Measurements from ENCODE around the gene CTRB2. TPM values are rescaled to one million over a fixed set of nuclear protein-coding genes. Genes with fewer than 3 reads are reported as not detected.

CTRB2 gene
- total RNA-seq, 4 donors from 2014 or later, result not detected

GRCh38 chr16:75176926-75177325, 30.0 kb downstream of the CTRB2 start:
- Histone ChIP-seq H3K27me3 (no peaks in the 10 kb centered on the region), H3K36me3 (no peaks in the 10 kb centered on the region), H3K4me1 (no peaks in the 10 kb centered on the region), H3K9me3 (peaks cover 22 to 29% of the 10 kb centered on the region in 2 donors), H3K4me3 (no peak overlapping the region), H3K27ac (no peak overlapping the region)
- TF ChIP-seq CTCF (IDR thresholded peaks at IDR 0.05) (no peak), EP300 (IDR thresholded peaks at IDR 0.05; ENCODE audit: low read depth) (no peak), POLR2AphosphoS5 (IDR thresholded peaks at IDR 0.05) (no peak), POLR2A (IDR thresholded peaks at IDR 0.05) (no peak)
- intact Hi-C loops (cut with DNase I; ENCODE audit: low total_unique reads) (no loop called here), in situ Hi-C loops (cut with MboI; ENCODE audit: low pct_ligation_motif_present in 1 of 4, low pct_unique_long_range_greater_than_20kb in 1 of 4, low sequenced_read_pairs in 3 of 4) (loop anchor here in 2 of 4 donors (25.0 kb wide), 1 partner anchor 585 kb away; no protein-coding TSS in a partner anchor)
- DNase-seq, result no peak
- 95 to 100% methylated on average over 2 of the region's 2 CpGs for WGBS, 2 donors (ENCODE audit: low coverage in 1 of 2)

GRCh38 chr16:75175074-75175473, 31.9 kb downstream of the CTRB2 start:
- H3K27me3 ChIP-seq, result no peaks in the 10 kb centered on the region
- peaks cover 0 to 12% (median 3%) of the 10 kb centered on the region in 4 donors for H3K36me3 ChIP-seq
- no peak for TF ChIP-seq CTCF (IDR thresholded peaks at IDR 0.05)
- TF ChIP-seq EP300 (IDR thresholded peaks at IDR 0.05; ENCODE audit: low read depth), result no peak
- TF ChIP-seq POLR2A (IDR thresholded peaks at IDR 0.05), result no peak
- TF ChIP-seq POLR2AphosphoS5 (IDR thresholded peaks at IDR 0.05), result no peak
- 94% methylated on average over 3 of the region's 3 CpGs; no CpG with 5 or more reads in 1 of the 2 donors for WGBS, 2 donors (ENCODE audit: low coverage in 1 of 2)
- intact Hi-C loops (cut with DNase I; ENCODE audit: low total_unique reads), result no loop called here
- H3K9me3 ChIP-seq, result peaks cover 35 to 44% of the 10 kb centered on the region in 2 donors
- no peak overlapping the region for H3K27ac ChIP-seq
- DNase-seq, result no peak
- in situ Hi-C loops (cut with MboI; ENCODE audit: low pct_ligation_motif_present in 1 of 4, low pct_unique_long_range_greater_than_20kb in 1 of 4, low sequenced_read_pairs in 3 of 4), result loop anchor here in 2 of 4 donors (25.0 kb wide), 1 partner anchor 587 kb away; no protein-coding TSS in a partner anchor
- no peak overlapping the region for H3K4me3 ChIP-seq
- H3K4me1 ChIP-seq, result no peaks in the 10 kb centered on the region

GRCh38 chr16:75172578-75172977, 34.4 kb downstream of the CTRB2 start:
- TF ChIP-seq CTCF (IDR thresholded peaks at IDR 0.05), result no peak
- no peak for TF ChIP-seq EP300 (IDR thresholded peaks at IDR 0.05; ENCODE audit: low read depth)
- no peak for TF ChIP-seq POLR2AphosphoS5 (IDR thresholded peaks at IDR 0.05)
- TF ChIP-seq POLR2A (IDR thresholded peaks at IDR 0.05), result no peak
- H3K27me3 ChIP-seq, result no peaks in the 10 kb centered on the region
- no peak overlapping the region for H3K4me3 ChIP-seq
- intact Hi-C loops (cut with DNase I; ENCODE audit: low total_unique reads) (no loop called here), in situ Hi-C loops (cut with MboI; ENCODE audit: low pct_ligation_motif_present in 1 of 4, low pct_unique_long_range_greater_than_20kb in 1 of 4, low sequenced_read_pairs in 3 of 4) (no loop called here)
- no peaks in the 10 kb centered on the region for H3K4me1 ChIP-seq
- peaks cover 57 to 63% of the 10 kb centered on the region in 2 donors for H3K9me3 ChIP-seq
- peaks cover 0 to 37% (median 15%) of the 10 kb centered on the region in 4 donors for H3K36me3 ChIP-seq
- DNase-seq, result no peak
- 96 to 100% methylated on average over 1 to 4 of the region's 4 CpGs for WGBS, 2 donors (ENCODE audit: low coverage in 1 of 2)
- H3K27ac ChIP-seq, result no peak overlapping the region

GRCh38 chr16:75169899-75170405, 37.0 kb downstream of the CTRB2 start:
- TF ChIP-seq POLR2A (IDR thresholded peaks at IDR 0.05) (no peak), EP300 (IDR thresholded peaks at IDR 0.05; ENCODE audit: low read depth) (no peak), CTCF (IDR thresholded peaks at IDR 0.05) (no peak), POLR2AphosphoS5 (IDR thresholded peaks at IDR 0.05) (no peak)
- DNase-seq, result no peak
- H3K27me3 ChIP-seq, result no peaks in the 10 kb centered on the region
- H3K27ac ChIP-seq, result no peak overlapping the region
- no peaks in the 10 kb centered on the region for H3K4me1 ChIP-seq
- WGBS, 2 donors (ENCODE audit: low coverage in 1 of 2), result 89 to 99% methylated on average over 9 to 10 of the region's 10 CpGs
- no peak overlapping the region for H3K4me3 ChIP-seq
- intact Hi-C loops (cut with DNase I; ENCODE audit: low total_unique reads), result no loop called here
- H3K9me3 ChIP-seq, result peaks cover 48 to 53% of the 10 kb centered on the region in 2 donors
- H3K36me3 ChIP-seq, result peaks cover 0 to 59% (median 22%) of the 10 kb centered on the region in 4 donors
- in situ Hi-C loops (cut with MboI; ENCODE audit: low pct_ligation_motif_present in 1 of 4, low pct_unique_long_range_greater_than_20kb in 1 of 4, low sequenced_read_pairs in 3 of 4), result no loop called here

Measured in transverse colon (tissue), 4 donors.